Adrenal gland (tissue), 12 donors: Measurements from ENCODE around the gene GALNTL6. TPM values are rescaled to one million over a fixed set of nuclear protein-coding genes. Genes with fewer than 3 reads are reported as not detected.

ENCODE experiments used
- DNase-seq, 7 donors: peaks; one replicate each; pipeline ENCODE4 v3.0.0-alpha.2; 2019 to 2020
- H3K27ac ChIP-seq, 5 donors: fragments of 200-600 bp; sonication (generic) in 4 of 5; 1 replicate in 3 of 5; 2 replicates in 2 of 5; pipeline versions ENCODE4 v1.5.1 to v1.8.0; 2016 to 2020; ENCODE audit warnings: mild to moderate bottlenecking in 1 of 5
- H3K27me3 ChIP-seq: fragments of 200-600 bp; 2 replicates; pipeline ENCODE4 v1.8.0; 2021
- H3K36me3 ChIP-seq, 2 donors: fragments of 200-600 bp; replicated peaks in 1 of 2; 1 replicate in 1 of 2; 2 replicates in 1 of 2; pipeline versions ENCODE4 v1.5.1 to v1.8.0; 2018 to 2022
- H3K4me1 ChIP-seq, 2 donors: fragments of 200-600 bp; replicated peaks in 1 of 2; 1 replicate in 1 of 2; 2 replicates in 1 of 2; pipeline versions ENCODE4 v1.5.1 to v1.8.0; 2018 to 2021
- H3K4me3 ChIP-seq, 4 donors: fragments of 200-600 bp; sonication (generic) in 3 of 4; one replicate each; pipeline ENCODE4 v1.5.1; 2016 to 2018
- H3K9me3 ChIP-seq, 3 donors: fragments of 200-600 bp; sonication (generic) in 1 of 3; replicated peaks in 1 of 3; 1 replicate in 2 of 3; 2 replicates in 1 of 3; pipeline versions ENCODE4 v1.5.1 to v1.8.0; 2016 to 2021
- POLR2A ChIP-seq, 2 donors: fragments of 450-650 bp; IDR thresholded peaks; one replicate each; pipeline ENCODE4 v1.6.1; 2017; ENCODE audit warnings: antibody characterized with exemption in 2 of 2, mild to moderate bottlenecking in 2 of 2, moderate library complexity in 1 of 2
- WGBS, 4 donors: extraction: QIAGEN DNeasy Blood & Tissue Kit in 2 of 4; methylation state at CpG; one replicate each; pipeline versions ENCODE4 v1.1.5 to v1.1.7; 2013 to 2017; 5-methylcytosine and 5-hydroxymethylcytosine counted together
- intact Hi-C, 2 donors: fragments of 100-400 bp; cut with DNase I; formaldehyde crosslinking; loops; one replicate each; pipeline versions ENCODE4 v1.14.1 to v1.15.0; 2022 to 2023
- polyA plus RNA-seq, 3 donors: library from polyadenylated mRNA; stranded (reverse); fragments of 200-250 nt in 2 of 3; fragments of 350-450 nt in 1 of 3; fragmentation: Illumina TruSeq in 1 of 3; extraction: RNeasy Lipid Tissue Mini Kit (QIAGEN cat#74804) in 1 of 3; gene quantifications; one replicate each; pipeline ENCODE4 v1.2.3, GENCODE V29; 2013 to 2014
- total RNA-seq, 9 donors: library from RNA; depleted of rRNA in 4 of 9; stranded (reverse); fragments of >200 nt in 4 of 9; fragments of 120-200 nt in 1 of 9; fragmentation: NEBNext Ultra II Directional in 1 of 9; extraction: Animal tissue kit (Norgen Biotek cat#: 25700) in 1 of 9; gene quantifications; one replicate each; pipeline versions ENCODE4 v1.1.0 to v1.2.4, GENCODE V29; 2013 to 2023
- TF ChIP-seq, protein P1 (sequence below), 6 experiments: fragments of 450-650 bp in 4 of 6; fragments of 200-600 bp in 2 of 6; sonication (generic) in 1 of 6; IDR thresholded peaks; 1 replicate in 5 of 6; 2 replicates in 1 of 6; pipeline versions ENCODE4 v1.5.1 to v1.8.0; 2016 to 2021; ENCODE audit warnings: antibody characterized with exemption in 6 of 6, mild to moderate bottlenecking in 2 of 6, moderate library complexity in 1 of 6
- donor health status: healthy with polysubstance abuse.
- donor health status: Bipolar disorder and iron deficiency.
- donor health status: DM: yes; HTN: yes; CAD: no.
- donor health status: DM: no; HTN: no; CAD: no.
- donor health status: DM: no; HTN: no; CAD: no.
- donor health status: DM: yes; HTN: yes; CAD: no.

GALNTL6 gene
- total and polyA plus RNA-seq, 12 donors, result 0.10 to 0.96 (median 0.42) TPM; not detected in 1

- intact Hi-C loops, result no loop called here
- H3K4me3 ChIP-seq, result no peak overlapping the region
- 24 to 28% (median 25%) methylated on average over 3 of the region's 3 CpGs for WGBS, 4 donors
- no peak overlapping the region for H3K27ac ChIP-seq
- no peaks in the 10 kb centered on the region for H3K27me3 ChIP-seq
- TF ChIP-seq POLR2A (IDR thresholded peaks at IDR 0.05), result no peak
- TF ChIP-seq, protein P1, sequence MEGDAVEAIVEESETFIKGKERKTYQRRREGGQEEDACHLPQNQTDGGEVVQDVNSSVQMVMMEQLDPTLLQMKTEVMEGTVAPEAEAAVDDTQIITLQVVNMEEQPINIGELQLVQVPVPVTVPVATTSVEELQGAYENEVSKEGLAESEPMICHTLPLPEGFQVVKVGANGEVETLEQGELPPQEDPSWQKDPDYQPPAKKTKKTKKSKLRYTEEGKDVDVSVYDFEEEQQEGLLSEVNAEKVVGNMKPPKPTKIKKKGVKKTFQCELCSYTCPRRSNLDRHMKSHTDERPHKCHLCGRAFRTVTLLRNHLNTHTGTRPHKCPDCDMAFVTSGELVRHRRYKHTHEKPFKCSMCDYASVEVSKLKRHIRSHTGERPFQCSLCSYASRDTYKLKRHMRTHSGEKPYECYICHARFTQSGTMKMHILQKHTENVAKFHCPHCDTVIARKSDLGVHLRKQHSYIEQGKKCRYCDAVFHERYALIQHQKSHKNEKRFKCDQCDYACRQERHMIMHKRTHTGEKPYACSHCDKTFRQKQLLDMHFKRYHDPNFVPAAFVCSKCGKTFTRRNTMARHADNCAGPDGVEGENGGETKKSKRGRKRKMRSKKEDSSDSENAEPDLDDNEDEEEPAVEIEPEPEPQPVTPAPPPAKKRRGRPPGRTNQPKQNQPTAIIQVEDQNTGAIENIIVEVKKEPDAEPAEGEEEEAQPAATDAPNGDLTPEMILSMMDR (IDR thresholded peaks at IDR 0.05), result no peak
- no peaks in the 10 kb centered on the region for H3K36me3 ChIP-seq
- no peak for DNase-seq
- no peaks in the 10 kb centered on the region for H3K4me1 ChIP-seq
- H3K9me3 ChIP-seq, result no peaks in the 10 kb centered on the region
These were observed 21.4 kb downstream of the GALNTL6 start for GRCh38 chr4:171834640-171835039.

GRCh38 chr4:171843456-171843855 is 30.3 kb downstream of the GALNTL6 start:
- intact Hi-C loops, result loop anchor here in 1 of 2 donors (10.0 kb wide), 1 partner anchor 981 kb away; no protein-coding TSS in a partner anchor
- H3K9me3 ChIP-seq, result no peaks in the 10 kb centered on the region
- H3K27ac ChIP-seq, result no peak overlapping the region
- TF ChIP-seq, protein P1 (IDR thresholded peaks at IDR 0.05), result no peak
- no peak for TF ChIP-seq POLR2A (IDR thresholded peaks at IDR 0.05)
- H3K4me1 ChIP-seq, result no peaks in the 10 kb centered on the region
- H3K36me3 ChIP-seq, result no peaks in the 10 kb centered on the region
- H3K27me3 ChIP-seq, result no peaks in the 10 kb centered on the region
- DNase-seq, result no peak
- no peak overlapping the region for H3K4me3 ChIP-seq
- 81 to 94% (median 87%) methylated on average over 1 of the region's 1 CpG for WGBS, 4 donors

GRCh38 chr4:171846232-171846631 is 33.0 kb downstream of the GALNTL6 start:
- no peaks in the 10 kb centered on the region for H3K27me3 ChIP-seq
- H3K4me1 ChIP-seq, result no peaks in the 10 kb centered on the region
- intact Hi-C loops, result loop anchor here in 1 of 2 donors (10.0 kb wide), 1 partner anchor 979 kb away; no protein-coding TSS in a partner anchor
- no peaks in the 10 kb centered on the region for H3K36me3 ChIP-seq
- peak; percentile 29 to 65 (median 46) for DNase-seq
- no peak overlapping the region for H3K27ac ChIP-seq
- H3K9me3 ChIP-seq, result no peaks in the 10 kb centered on the region
- 13 to 17% (median 16%) methylated on average over 2 of the region's 2 CpGs for WGBS, 4 donors
- no peak overlapping the region for H3K4me3 ChIP-seq
- TF ChIP-seq, protein P1 (IDR thresholded peaks at IDR 0.05), result peak in 5 of 6 experiments; percentile 17 to 48 (median 41)
- TF ChIP-seq POLR2A (IDR thresholded peaks at IDR 0.05), result no peak

- no peaks in the 10 kb centered on the region for H3K27me3 ChIP-seq
- no peaks in the 10 kb centered on the region for H3K36me3 ChIP-seq
- no peak for TF ChIP-seq POLR2A (IDR thresholded peaks at IDR 0.05)
- TF ChIP-seq, protein P1 (IDR thresholded peaks at IDR 0.05), result no peak
- intact Hi-C loops, result loop anchor here in 1 of 2 donors (10.0 kb wide), 1 partner anchor 978 kb away; no protein-coding TSS in a partner anchor
- no peak overlapping the region for H3K4me3 ChIP-seq
- H3K4me1 ChIP-seq, result no peaks in the 10 kb centered on the region
- DNase-seq, result no peak
- WGBS, 4 donors, result 64 to 80% (median 71%) methylated on average over 2 of the region's 2 CpGs
- H3K27ac ChIP-seq, result no peak overlapping the region
- H3K9me3 ChIP-seq, result no peaks in the 10 kb centered on the region
These were observed 33.7 kb downstream of the GALNTL6 start for GRCh38 chr4:171846893-171847292.
